IMR-90 (cell line): ENCODE results near the gene ADAM20.

Experiments
- POLR2A ChIP-seq: IDR thresholded peaks from 2 replicates; pipeline ENCODE4 v1.6.1; 2012; ENCODE audit warnings: mild to moderate bottlenecking, low read depth, low read length
- RAD21 ChIP-seq: IDR thresholded peaks from 2 replicates; pipeline ENCODE4 v1.6.1; 2012; ENCODE audit warnings: low read length, improper control_type of control experiment
- TF ChIP-seq, protein P1 (sequence below): conservative IDR thresholded peaks from 2 replicates; pipeline ENCODE4 v1.5.1; 2012; ENCODE audit warnings: mild to moderate bottlenecking, low read depth, low read length, improper control_type of control experiment
- TF ChIP-seq, protein P2 (sequence below): fragments of 150-350 bp; IDR thresholded peaks from 2 replicates; pipeline ENCODE4 v1.6.1; 2016; ENCODE audit warnings: low read depth, mild to moderate bottlenecking, low read length, moderate library complexity, borderline replicate concordance

DNA sequence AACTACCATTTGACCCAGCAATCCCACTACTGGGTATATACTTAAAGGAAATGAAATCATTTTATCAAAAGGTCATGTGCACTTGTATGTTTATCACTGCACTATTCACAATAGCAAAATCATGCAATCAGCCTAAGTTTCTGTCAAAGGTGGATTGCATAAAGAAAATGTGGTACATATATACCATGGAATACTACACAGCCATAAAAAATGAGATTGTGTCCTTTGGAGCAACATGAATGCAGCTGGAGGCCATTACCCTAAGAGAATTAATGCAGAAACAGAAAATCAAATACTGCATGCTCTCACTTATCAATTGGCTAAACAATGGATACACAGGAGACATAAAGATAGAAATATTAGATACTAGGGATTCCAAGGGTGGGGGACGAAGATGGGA, 38.2 kb upstream of the ADAM20 start:
- no peak for TF ChIP-seq POLR2A
- TF ChIP-seq, protein P1, sequence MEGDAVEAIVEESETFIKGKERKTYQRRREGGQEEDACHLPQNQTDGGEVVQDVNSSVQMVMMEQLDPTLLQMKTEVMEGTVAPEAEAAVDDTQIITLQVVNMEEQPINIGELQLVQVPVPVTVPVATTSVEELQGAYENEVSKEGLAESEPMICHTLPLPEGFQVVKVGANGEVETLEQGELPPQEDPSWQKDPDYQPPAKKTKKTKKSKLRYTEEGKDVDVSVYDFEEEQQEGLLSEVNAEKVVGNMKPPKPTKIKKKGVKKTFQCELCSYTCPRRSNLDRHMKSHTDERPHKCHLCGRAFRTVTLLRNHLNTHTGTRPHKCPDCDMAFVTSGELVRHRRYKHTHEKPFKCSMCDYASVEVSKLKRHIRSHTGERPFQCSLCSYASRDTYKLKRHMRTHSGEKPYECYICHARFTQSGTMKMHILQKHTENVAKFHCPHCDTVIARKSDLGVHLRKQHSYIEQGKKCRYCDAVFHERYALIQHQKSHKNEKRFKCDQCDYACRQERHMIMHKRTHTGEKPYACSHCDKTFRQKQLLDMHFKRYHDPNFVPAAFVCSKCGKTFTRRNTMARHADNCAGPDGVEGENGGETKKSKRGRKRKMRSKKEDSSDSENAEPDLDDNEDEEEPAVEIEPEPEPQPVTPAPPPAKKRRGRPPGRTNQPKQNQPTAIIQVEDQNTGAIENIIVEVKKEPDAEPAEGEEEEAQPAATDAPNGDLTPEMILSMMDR: no peak
- no peak for TF ChIP-seq RAD21
- TF ChIP-seq, protein P2, sequence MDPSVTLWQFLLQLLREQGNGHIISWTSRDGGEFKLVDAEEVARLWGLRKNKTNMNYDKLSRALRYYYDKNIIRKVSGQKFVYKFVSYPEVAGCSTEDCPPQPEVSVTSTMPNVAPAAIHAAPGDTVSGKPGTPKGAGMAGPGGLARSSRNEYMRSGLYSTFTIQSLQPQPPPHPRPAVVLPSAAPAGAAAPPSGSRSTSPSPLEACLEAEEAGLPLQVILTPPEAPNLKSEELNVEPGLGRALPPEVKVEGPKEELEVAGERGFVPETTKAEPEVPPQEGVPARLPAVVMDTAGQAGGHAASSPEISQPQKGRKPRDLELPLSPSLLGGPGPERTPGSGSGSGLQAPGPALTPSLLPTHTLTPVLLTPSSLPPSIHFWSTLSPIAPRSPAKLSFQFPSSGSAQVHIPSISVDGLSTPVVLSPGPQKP: no peak
